SHP77 treated with DMSO at 0.1 percent for 48 hours (cell line): Measurements from ENCODE around the gene SVOPL.

ENCODE experiments used
- DNase-seq: peaks from one replicate; lab custom pipeline; 2025; lab: John Stamatoyannopoulos, UW

The SVOPL gene

DNA sequence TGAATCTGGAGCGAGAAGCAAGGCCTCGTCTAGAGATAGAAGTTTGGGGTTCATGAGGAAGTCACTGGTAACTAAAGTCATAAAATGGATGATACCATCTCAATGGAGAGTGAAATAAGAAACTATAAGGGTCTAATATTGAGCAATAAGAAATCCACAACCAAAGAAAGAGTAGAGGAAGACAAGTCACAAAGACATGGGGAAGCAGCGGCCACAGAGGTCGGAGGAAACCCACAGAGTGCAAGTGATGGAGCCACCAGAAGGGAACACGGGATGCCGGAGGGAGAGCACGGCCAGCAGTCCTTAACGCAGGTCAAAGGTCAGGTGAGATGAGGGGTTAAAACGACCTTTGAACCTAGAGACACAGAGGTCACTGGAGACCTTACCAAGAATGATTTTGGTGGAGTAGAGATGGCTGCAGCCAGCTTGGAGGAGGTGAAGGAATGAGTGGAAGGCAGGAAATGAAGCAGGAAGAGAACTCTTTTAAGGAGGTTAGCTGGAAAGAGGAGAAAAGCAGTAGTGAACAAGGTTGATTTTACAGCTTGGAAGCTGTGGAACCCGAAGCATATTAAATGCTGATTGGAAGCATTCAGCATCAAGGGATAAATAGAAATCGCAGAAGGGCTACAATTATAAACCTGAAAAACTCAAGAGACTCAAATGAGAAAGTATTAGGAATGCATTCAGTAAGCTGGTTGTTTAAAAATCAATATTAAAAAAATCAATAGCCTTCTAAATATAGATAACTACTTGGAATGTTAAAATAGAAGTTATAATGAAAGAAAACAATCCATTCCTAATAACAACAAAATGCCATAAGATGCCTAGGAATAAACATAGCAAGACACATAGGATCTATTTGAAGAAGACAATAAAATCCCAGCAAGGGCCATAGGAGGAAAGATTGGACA, 93.7 kb downstream of the SVOPL start:
- no peak for DNase-seq

DNA sequence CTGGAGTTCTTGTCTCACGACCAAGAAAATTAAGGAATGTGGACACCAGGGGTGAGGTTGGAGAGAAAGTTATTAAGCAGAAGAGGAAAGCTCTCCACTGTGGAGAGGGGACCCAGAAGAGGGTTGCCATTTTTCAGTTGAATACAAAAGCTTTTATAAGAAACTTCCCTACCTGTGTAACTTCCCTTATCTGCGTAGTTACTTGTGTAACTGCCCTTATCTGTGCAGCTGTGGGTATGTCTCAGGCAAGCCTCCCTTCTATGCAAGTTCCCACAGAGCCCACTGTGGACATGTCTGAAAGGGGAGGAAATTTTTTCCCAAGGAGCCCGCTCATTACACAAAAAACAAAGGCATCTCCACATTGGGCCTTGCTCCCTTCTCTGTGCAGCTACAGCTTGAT, 94.9 kb downstream of the SVOPL start:
- DNase-seq = no peak

DNA sequence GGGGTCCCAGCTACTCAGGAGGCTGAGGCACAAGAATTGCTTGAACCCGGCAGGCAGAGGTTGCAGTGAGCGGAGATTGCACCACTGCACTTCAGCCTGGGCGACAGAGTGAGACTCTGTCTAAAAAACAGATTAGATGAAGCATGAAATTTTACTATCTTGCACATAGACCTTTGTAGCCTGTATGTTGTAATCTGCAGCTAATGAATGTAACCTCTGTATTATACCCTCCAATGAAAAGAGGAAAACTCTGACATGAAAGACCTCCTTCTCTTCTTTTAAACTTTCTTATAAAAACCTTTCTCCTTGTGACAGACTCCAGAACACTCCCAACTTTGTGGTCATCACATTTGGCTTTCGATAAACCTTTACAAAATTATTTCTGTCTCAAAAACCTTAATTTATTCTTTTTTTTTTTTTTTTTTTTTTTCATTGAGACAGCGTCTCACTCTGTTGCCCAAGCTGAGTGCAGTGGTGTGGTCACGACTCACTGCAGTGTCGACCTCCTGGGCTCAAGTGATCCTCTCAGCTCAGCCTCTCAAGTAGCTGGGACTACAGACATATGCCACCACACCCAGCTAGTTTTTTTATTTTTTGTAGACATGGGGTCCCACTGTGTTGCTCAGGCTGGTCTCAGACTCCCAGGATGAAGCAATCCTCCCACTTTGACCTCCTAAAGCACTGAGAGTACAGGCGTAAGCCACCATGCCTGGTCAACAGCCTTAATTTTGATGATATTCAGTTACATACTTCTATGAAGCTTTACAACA, 97.4 kb downstream of the SVOPL start:
- DNase-seq = no peak

DNA sequence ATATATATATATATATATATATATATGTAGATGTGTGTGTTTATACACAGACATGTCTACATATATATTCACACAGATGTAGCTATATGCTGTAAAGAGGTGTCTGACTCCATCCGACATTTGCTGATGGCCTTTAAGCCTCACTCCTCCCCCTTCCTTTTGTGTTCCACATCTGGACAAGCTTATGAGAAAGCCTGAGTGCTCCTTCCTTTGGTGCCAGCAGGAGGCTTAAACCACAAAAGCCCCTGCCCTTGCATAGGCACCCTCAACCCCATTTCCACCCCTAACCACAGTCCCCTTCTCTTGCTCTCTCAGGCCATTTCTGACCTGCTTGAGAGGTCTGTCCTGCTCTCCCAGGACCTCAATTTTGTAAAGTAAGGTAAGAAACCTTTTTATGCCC, 98.7 kb downstream of the SVOPL start:
- DNase-seq = no peak

DNA sequence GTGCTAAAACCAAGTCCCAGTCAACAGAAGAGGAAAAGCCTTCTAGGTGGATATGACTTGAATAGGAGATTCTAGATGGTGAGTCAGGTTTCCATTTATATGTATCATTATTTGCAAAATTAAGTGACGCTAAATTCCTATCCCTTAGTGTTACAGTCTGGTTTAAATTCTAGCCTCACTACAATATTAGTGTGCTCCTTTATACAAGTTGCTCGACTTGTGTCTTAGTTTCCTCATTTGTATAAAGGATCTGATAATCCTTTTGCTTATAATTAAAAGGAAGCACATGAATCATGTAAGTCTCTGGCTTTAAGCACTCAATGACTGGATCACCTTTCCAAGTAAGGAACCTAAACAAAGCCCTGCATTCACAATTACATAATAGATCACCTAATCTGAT, 105.7 kb downstream of the SVOPL start:
- no peak for DNase-seq

DNA sequence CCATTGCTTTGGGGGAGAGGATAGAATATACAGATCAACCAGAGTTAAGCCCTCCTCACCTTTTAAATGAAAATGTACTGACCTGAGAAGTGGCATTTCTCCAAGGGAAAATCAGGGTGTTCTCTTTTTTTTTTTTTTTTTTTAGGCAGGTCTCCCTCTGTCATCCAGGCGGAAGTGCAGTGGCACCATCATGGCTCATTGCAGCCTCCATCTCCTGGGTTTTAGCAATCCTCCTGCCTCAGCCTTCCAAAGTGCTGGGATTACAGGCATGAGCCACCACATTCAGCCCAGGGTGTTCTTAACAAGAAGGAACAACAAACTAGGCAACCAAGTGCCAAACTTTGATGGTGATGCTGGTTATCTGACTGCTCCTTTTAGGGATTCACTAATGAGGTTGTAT, 111.0 kb downstream of the SVOPL start:
- DNase-seq = no peak

DNA sequence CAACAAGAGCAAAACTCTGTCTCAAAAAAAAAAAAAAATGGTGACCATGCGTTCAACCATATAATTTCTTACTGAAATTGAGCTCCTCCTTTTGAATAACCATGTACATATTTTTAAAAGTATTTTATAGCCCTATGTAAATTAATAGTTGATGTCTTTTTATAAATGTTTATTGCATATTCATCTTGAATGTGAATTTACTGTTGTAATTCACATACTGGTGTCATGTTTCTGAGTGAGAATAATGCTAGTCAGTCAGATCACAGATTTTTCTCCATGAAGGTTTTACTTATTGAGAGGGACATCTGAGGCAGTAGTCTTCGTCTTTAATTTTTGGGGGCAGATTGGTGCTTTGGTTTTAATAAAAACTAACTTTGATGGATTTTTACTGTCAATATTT, 112.2 kb downstream of the SVOPL start:
- no peak for DNase-seq

DNA sequence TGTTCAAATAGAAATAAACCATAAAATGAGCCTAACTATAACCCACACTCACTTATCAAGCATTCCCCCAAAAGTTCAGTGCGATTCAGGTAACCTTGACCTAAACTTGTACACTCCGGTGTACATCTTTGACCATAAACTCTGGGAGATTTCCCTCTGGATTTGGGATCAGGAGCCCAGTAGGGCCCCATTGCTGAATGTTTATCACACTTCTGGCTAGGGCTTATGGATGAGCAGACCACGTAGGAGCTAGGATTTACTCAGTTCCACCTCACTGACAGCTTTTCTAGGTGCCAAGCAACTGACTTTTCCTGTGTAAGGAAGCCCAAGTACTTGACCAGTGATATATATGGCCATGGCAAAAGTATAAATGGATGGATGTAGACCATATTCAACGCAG, 113.7 kb downstream of the SVOPL start:
- no peak for DNase-seq

DNA sequence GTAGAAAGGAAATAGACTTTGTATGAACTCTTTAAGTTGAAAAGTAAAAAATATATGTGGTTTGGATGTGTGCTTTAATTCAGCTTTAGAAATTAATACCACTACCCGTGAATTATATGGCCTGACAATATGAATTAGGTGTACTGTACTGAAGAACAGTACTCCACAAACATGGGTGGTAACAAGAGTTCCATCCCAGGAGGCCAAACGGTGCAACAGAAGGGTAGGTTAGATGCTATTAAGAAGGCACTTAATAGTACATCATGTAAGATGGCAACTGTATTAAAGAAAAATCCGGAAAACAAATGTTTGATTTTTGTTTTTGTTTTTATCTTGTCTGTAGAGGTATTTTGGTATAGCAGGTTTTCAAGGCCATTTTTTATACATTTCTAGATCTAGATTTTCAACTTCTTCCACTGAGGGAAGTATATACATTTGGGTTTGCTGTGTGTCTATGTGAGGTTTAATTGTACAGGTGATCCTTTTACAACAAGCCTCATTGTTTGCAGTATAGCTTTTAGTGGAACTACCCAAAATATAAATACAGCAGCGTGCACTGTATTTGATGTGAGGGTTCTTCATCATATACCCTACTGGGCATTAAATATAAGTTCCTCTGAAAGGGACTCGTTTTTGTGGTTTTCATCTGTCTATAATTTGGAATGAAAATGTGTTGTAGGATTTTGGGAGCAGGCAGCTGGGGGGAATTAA, 115.7 kb downstream of the SVOPL start:
- no peak for DNase-seq

DNA sequence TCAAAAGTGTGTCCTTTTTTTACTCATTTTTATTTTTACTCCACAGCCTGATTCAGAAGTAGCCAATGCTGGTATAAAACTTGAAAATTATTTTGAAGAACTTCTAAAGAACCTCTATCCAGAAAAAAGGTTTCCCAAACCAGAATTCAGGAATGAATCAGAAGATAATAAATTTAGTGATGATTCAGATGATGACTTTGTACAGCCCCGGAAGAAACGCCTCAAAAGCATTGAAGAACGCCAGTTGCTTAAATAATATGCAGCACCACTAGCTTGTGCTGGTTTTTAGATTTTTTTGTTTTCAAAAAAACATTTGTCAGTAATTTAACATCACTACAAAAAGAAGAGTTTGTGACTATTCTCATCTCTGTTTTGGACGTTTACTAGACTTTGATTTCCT, 116.5 kb downstream of the SVOPL start:
- no peak for DNase-seq

DNA sequence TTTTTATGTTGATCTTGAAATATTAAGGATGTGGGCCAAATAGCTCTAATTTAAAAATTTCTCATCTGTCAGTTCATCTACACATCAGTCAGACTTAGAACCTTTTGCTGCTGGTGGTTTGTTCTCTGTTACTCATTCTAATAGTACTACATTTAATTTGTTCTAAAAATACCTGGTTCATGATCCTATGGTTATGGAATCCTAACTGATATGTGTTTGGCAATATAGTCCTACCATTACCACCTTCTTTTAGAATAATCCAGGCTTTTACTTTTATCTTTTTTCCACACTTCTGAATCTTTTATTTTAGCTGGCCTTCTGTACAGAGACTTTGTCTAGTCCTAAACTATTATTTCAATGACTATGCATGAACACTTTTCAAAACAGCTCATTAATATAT, 116.9 kb downstream of the SVOPL start:
- no peak for DNase-seq

DNA sequence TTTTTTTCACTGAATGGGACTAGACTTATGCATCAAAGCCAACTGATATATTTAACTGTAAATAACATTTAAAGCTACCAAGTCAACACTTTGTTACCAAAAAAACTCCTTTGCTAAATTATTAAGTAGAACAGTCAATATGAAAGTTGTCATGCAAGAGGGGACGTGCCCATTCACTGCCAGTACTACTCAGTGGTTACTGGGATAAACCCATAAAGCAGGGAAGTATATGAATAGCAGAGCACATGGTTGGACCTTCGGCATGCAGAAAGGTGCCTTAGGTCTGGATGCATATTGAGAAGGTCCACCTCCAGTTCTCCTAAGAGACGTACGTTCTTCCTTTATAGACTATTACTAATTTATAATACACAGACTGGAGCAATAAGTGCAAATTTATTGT, 120.1 kb downstream of the SVOPL start:
- DNase-seq = no peak

DNA sequence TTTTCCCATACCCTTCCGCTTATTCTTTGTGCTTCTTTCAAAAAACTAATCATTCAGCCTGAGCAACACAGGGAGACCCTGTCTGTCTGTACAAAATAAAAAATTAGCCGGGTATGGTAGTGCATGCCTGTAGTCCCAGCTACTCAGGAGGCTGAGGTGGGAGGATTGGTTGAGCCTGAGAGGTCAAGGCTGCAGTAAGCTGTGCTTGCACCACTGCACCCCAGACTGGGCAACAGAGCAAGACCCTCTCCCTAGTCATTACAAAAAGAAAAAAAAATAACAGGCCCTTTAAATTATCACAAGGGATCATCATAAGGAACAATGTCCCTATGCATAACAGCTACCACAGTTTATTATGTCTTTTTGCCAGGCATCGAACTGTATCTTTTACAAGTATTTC, 121.5 kb downstream of the SVOPL start:
- DNase-seq = no peak

DNA sequence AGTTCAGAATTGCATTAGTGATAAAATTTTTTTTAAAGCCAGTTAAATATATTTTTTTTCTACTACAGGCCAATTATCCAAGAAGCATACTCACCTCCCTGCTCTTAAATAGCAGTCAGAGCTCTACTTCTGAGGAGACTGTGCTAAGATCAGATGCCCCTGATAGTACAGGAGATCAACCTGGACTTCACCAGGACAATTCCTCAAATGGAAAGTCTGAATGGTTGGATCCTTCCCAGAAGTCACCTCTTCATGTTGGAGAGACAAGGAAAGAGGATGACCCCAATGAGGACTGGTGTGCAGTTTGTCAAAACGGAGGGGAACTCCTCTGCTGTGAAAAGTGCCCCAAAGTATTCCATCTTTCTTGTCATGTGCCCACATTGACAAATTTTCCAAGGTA, 122.0 kb downstream of the SVOPL start:
- no peak for DNase-seq

DNA sequence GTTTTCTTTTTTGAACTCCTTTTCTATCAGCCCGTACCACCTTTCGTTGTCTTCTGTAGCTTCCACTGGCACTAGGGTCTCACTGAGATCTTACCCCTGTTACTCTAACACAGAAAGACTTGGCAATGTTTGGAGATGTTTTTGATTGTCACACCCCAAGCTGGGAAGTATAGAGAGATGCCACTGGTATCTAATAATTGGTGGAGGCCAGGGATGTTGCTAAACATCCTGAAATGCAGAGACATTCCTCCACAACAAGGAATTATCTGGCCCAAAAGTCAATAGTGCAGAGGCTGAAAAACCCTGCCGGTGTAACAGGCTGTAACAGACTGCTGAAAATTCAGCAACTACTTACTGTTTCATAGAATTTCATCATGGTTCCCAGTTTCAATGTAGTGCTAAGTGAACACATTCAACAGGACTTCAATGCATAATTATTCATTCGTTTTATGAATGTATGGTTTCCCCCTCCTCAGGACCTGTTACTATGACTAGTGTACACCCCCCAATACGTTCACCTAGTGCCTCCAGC, 125.2 kb downstream of the SVOPL start:
- no peak for DNase-seq

DNA sequence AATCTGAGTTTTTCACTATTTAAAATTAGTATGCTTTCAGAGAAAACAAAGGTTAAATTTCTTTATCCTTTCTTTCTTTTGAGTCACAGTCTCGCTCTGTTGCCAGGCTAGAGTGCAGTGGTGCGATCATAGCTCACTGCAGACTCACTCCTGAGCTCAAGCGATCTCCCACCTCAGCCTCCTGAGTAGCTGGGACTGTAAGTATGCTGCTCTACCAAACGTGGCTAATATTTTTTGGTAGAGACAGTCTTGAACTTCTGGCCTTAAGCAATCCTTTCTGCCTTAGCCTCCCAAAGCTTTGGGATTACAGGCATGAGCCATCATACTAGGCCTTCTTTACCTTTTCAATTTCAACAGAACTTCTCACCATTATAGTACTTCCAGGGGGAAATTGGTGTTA, 127.4 kb downstream of the SVOPL start:
- no peak for DNase-seq

DNA sequence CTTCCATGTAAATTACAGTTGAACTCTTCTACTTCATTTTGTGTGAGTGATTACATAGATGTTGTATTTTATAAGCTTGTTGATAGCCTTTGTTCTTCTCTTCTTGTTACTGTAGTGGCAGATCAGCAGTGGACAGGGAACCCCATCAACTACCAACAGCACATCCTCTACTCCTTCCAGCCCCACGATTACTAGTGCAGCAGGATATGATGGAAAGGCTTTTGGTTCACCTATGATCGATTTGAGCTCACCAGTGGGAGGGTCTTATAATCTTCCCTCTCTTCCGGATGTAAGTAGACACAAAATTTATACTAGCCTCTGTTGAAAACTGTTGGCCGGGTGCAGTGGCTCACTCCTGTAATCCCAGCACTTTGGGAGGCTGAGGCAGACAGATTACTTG, 130.4 kb downstream of the SVOPL start:
- DNase-seq = no peak

DNA sequence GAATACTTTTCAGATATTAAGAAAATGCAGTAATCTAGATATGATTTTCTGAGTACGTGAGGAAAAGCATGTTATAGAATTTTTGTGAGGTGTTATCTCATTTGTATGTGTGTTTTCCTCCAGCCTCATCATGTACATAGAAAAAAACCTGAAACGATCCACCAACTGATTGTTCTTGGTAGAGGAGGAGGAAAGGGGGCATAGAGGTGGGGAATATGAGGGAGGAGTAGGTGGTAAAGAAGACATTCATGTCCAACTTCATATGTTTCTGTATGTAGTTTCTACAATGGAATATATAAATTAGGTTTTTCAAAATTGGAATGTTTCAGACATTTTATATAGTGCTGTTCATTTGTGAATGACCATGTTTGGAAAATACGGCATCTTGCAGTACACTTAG, 131.7 kb downstream of the SVOPL start:
- DNase-seq = no peak

DNA sequence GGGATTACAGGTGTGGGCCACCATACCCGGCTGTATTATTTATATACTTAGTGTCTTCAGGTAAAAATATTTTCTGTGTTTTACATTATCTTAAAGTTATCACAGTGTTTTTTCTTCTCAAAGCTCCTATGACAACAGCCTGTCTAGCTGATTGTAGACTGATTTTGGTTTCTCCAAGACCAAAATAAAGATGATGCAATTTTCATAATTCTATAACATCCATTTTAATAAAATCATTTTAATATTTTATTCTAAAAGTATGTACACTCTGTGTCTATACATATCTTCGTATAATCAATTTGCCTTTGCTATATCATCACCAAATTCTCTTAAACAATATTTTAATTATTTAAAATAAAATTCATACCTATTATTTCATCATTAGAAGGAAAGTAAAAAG, 132.5 kb downstream of the SVOPL start:
- no peak for DNase-seq

DNA sequence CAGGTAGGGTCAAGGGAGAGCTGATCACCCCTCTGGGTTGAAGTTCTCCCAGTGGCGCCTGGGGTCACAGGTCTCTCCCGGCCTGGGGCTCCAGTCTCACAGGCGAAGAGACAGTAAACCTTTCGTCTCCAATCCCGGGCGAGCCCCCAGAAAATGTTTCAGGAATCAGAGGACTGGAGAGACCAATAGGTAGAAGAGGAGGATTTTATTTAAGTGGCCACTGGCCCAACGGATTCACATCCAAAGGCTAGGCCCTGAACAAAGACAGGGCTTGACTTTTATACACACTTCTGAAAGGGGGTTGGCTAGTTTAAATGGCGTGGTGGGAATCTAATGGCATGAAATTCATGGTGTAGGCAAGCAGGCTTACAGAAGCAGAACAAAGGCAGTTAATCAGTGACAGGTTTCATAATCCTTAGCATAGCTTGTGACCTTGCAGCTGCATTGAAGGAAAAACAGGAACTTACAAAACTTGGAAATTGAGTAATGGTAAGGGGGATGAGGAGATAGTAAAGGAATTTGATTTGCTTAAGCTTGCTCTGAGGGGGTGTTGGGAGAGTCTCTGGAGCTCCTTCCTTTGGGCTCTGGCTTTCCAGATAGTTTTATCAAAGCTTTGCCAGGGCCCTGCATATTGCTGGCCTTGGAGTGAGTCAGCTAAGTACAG, 135.6 kb downstream of the SVOPL start:
- DNase-seq = no peak

DNA sequence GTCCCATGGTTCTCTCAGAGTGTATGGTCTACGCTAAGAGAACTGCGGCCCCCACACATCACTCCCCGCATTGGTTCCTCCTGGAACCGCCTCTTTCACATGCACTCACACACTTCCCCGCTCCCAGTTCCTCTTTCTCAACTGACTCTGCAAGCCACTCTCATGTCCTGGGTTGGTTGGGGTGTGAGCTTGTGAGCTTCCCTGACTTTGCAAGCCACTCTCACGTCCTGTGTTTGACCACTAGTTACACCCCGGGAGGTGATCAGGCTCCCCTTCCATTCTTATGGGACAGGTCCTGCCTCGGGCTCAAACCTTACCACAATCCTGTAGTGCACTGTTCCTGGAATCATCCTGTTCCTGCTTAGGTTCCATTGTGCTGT, 136.1 kb downstream of the SVOPL start:
- DNase-seq = no peak

DNA sequence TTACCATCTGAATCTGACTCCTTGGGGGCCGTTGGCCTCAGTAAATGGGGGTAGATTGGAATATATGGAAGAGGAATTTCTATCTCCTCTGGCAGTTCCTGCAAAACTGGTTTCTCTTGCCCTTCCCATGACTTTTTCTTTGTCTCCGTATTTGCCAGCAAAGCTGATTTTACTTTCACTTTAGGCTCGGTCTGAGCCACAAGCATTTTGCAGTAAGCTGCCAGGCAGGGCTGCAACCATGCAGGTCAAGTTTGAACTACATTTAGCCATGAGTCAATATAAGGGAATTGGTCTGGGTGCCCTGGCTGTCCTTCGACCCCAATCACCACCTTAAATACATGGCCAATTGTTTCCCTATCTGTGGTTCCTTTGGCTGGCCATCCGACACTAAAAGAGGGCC, 136.8 kb downstream of the SVOPL start:
- DNase-seq = no peak
